B cell (primary cell): ENCODE measurements around the gene TOM1L2. TPM values are rescaled to one million over a fixed set of nuclear protein-coding genes. Genes with fewer than 3 reads are reported as not detected.

ENCODE experiments used
- ATAC-seq: fragments of 200-7000 bp; cut with Tn5 transposase; one replicate; pipeline ENCODE4 v1.10.0; 2021; ENCODE audit warnings: low read depth, mild to moderate bottlenecking, moderate number of reproducible peaks, moderate library complexity
- CTCF ChIA-PET: fragments of 350-600 bp; sonication (Branson Sonifier 250); formaldehyde crosslinking; loops from one replicate; lab custom pipeline; 2021; ENCODE audit warnings: antibody characterized with exemption, inconsistent platforms; lab: Charles Lee
- POLR2A ChIA-PET: fragments of 350-600 bp; sonication (Branson Sonifier 250); formaldehyde crosslinking; loops from one replicate; lab custom pipeline; 2021; ENCODE audit warnings: antibody characterized with exemption; lab: Charles Lee
- DNase-seq: peaks from one replicate; pipeline ENCODE4 v3.0.0; 2013
- H2AFZ ChIP-seq: 2 replicates; pipeline ENCODE4 v1.6.1; 2012; ENCODE audit warnings: mild to moderate bottlenecking, low read depth, low read length; ENCODE audit not compliant: insufficient read depth, poor library complexity, severe bottlenecking
- H3K27ac ChIP-seq, 2 donors: 1 replicate in 1 of 2; 2 replicates in 1 of 2; pipeline ENCODE4 v1.5.1; 2012 to 2013; ENCODE audit warnings: low read length in 2 of 2, mild to moderate bottlenecking in 2 of 2, moderate library complexity in 1 of 2
- H3K27me3 ChIP-seq, 4 experiments: fragments of 200-600 bp in 1 of 4; sonication (generic) in 1 of 4; replicated peaks in 1 of 4; 1 replicate in 2 of 4; 2 replicates in 2 of 4; pipeline versions ENCODE4 v1.6.1 to v1.7.0; 2013 to 2016; ENCODE audit warnings: low read length in 3 of 4, mild to moderate bottlenecking in 2 of 4, mixed read lengths in 1 of 4, moderate library complexity in 1 of 4; ENCODE audit not compliant: insufficient read depth in 4 of 4, control insufficient read depth in 3 of 4; ENCODE audit errors: control extremely low read depth in 1 of 4
- H3K36me3 ChIP-seq, 2 experiments: replicated peaks in 1 of 2; 1 replicate in 1 of 2; 2 replicates in 1 of 2; pipeline versions ENCODE4 v1.6.1 to v1.7.1; 2013; ENCODE audit warnings: low read length in 1 of 2; ENCODE audit not compliant: insufficient read depth in 2 of 2, control insufficient read depth in 1 of 2; ENCODE audit errors: control extremely low read depth in 1 of 2, extremely low read depth in 1 of 2
- H3K4me1 ChIP-seq, 2 donors: fragments of 200-600 bp in 1 of 2; sonication (generic) in 1 of 2; 1 replicate in 1 of 2; 2 replicates in 1 of 2; pipeline versions ENCODE4 v1.5.1 to v1.6.1; 2013 to 2017; ENCODE audit warnings: low read length in 2 of 2; ENCODE audit not compliant: control insufficient read depth in 2 of 2, insufficient read depth in 2 of 2
- H3K4me2 ChIP-seq: replicated peaks from 2 replicates; pipeline ENCODE3; 2012; ENCODE audit warnings: mild to moderate bottlenecking, low read depth, low read length; ENCODE audit not compliant: poor library complexity, severe bottlenecking
- H3K4me3 ChIP-seq, 5 experiments: fragments of 200-600 bp in 1 of 5; sonication (generic) in 1 of 5; 1 replicate in 3 of 5; 2 replicates in 2 of 5; pipeline versions ENCODE4 v1.5.1 to v1.7.0; 2011 to 2016; ENCODE audit warnings: low read length in 4 of 5, mild to moderate bottlenecking in 4 of 5, low read depth in 2 of 5, control low read depth in 1 of 5, moderate library complexity in 1 of 5; ENCODE audit not compliant: insufficient read depth in 1 of 5; ENCODE audit errors: control extremely low read depth in 1 of 5, extremely low read depth in 1 of 5
- H3K79me2 ChIP-seq: fragments of 200-600 bp; sonication (generic); one replicate; pipeline ENCODE4 v1.6.0; 2016; ENCODE audit warnings: low read length; ENCODE audit not compliant: control insufficient read depth, insufficient read depth
- H3K9ac ChIP-seq: fragments of 200-600 bp; sonication (generic); 2 replicates; pipeline ENCODE4 v1.6.1; 2017; ENCODE audit warnings: mild to moderate bottlenecking, low read length, moderate library complexity
- H3K9me3 ChIP-seq, 3 donors: one replicate each; pipeline versions ENCODE4 v1.6.1 to v1.7.1; 2013; ENCODE audit warnings: low read length in 2 of 3; ENCODE audit not compliant: control insufficient read depth in 2 of 3, insufficient read depth in 1 of 3; ENCODE audit errors: control extremely low read depth in 1 of 3
- H4K20me1 ChIP-seq: 2 replicates; pipeline ENCODE4 v1.6.0; 2012; ENCODE audit warnings: mild to moderate bottlenecking, low read length; ENCODE audit not compliant: insufficient read depth, control insufficient read depth, poor library complexity, severe bottlenecking
- H3K27ac Mint-ChIP-seq: one replicate; pipeline ENCODE4 v1.8.0; 2021; ENCODE audit warnings: mixed read lengths
- H3K27me3 Mint-ChIP-seq: one replicate; pipeline ENCODE4 v1.8.0; 2021; ENCODE audit warnings: mixed read lengths
- H3K4me1 Mint-ChIP-seq: one replicate; pipeline ENCODE4 v1.8.0; 2021; ENCODE audit warnings: mixed read lengths
- H3K4me3 Mint-ChIP-seq: one replicate; pipeline ENCODE4 v1.8.0; 2021; ENCODE audit warnings: mixed read lengths
- H3K9me3 Mint-ChIP-seq: one replicate; pipeline ENCODE4 v1.8.0; 2022; ENCODE audit warnings: mixed read lengths; ENCODE audit not compliant: insufficient read depth
- EZH2 ChIP-seq: IDR thresholded peaks from 2 replicates; pipeline ENCODE4 v1.6.1; 2012; ENCODE audit warnings: borderline replicate concordance, low read depth, mild to moderate bottlenecking, moderate library complexity, low read length; ENCODE audit not compliant: insufficient read depth, poor library complexity, severe bottlenecking
- WGBS: methylation state at CpG from one replicate; pipeline ENCODE4 v1.1.5; 2013; ENCODE audit warnings: missing lambda C conversion rate; ENCODE audit not compliant: insufficient coverage; 5-methylcytosine and 5-hydroxymethylcytosine counted together
- intact Hi-C: fragments of 100-400 bp; cut with micrococcal nuclease; formaldehyde crosslinking; loops from one replicate; pipeline ENCODE4 v1.10.0; 2022
- polyA plus RNA-seq: library from polyadenylated mRNA; depleted of rRNA; stranded (reverse); fragments of >200 nt; gene quantifications from 2 replicates; pipeline ENCODE4 v1.2.3, GENCODE V29; 2012
- total RNA-seq, 2 donors: library from RNA; stranded (reverse); fragments of 120-200 nt in 1 of 2; gene quantifications; 1 replicate in 1 of 2; 2 replicates in 1 of 2; pipeline versions ENCODE4 v1.2.3 to v1.2.4, GENCODE V29; 2013 to 2022
- TF ChIP-seq, protein P1 (sequence below): fragments of 200-600 bp; IDR thresholded peaks from one replicate; pipeline ENCODE4 v1.8.0; 2022; ENCODE audit warnings: antibody characterized with exemption, mild to moderate bottlenecking

TOM1L2 gene
- total and polyA plus RNA-seq, 2 donors (not counting 1 experiment from before 2014, with no cell fraction given) = 25.1 to 29.7 TPM

DNA sequence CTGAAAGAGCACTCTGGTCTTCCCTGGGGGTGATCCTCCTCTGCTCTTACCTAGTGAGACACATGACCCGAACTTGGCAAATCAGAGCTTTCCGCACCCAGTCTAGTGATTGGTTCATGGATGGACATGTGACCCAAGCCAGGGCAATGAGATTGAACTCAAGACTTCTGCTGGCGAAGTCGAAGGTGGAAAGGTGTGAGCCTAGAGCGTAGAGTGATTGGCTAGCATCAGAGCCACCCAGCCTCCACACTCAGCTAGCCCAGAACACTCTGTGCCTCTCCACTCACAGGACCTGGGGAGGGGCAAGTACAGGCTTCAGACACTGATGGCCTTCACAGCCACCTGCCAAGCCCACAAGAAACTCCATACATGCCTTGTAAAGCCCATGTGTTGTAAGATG is 49.2 kb upstream of the TOM1L2 start:
- no peaks in the 10 kb centered on the region for H3K4me1 Mint-ChIP-seq

DNA sequence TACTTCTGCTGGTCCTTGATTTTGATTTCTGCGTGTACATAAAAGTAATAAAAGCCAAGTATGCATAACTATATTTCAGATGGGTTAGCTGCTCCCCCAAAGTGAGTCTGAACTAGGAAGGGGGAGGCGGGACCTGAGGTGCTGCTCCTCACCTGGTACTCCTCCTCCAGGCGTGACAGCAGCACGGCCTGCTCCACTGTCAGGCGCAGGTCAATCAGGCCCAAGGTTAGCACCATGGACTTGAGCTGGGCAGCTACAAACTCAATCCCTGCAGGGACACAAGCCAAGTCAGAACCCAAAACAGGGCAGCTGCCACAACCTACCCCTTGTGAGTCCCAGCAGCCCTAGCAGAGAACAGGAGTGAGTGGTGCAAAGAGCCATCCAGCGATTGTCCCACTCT is 48.8 kb upstream of the TOM1L2 start:
- peaks cover 0 to 64% of the 10 kb centered on the region in 2 experiments for H3K36me3 ChIP-seq
- peaks cover 11% of the 10 kb centered on the region for H3K79me2 ChIP-seq
- DNase-seq (no peak), ATAC-seq (no peak)
- no peaks in the 10 kb centered on the region for H3K4me1 Mint-ChIP-seq
- H3K27ac ChIP-seq = no peak overlapping the region
- ChIA-PET CTCF (no interaction called here), POLR2A (no interaction called here)
- no peak overlapping the region for H3K27ac Mint-ChIP-seq
- no peak overlapping the region for H2AFZ ChIP-seq
- no peak overlapping the region for H3K4me3 ChIP-seq
- no peaks in the 10 kb centered on the region for H4K20me1 ChIP-seq
- WGBS = 100% methylated on average over 5 of the region's 6 CpGs
- H3K9me3 ChIP-seq = no peaks in the 10 kb centered on the region
- no peaks in the 10 kb centered on the region for H3K4me1 ChIP-seq
- no peaks in the 10 kb centered on the region for H3K9me3 Mint-ChIP-seq
- no peaks in the 10 kb centered on the region for H3K27me3 ChIP-seq
- H3K9ac ChIP-seq = no peak overlapping the region
- intact Hi-C loops = no loop called here
- TF ChIP-seq EZH2 = no peak
- TF ChIP-seq, protein P1, sequence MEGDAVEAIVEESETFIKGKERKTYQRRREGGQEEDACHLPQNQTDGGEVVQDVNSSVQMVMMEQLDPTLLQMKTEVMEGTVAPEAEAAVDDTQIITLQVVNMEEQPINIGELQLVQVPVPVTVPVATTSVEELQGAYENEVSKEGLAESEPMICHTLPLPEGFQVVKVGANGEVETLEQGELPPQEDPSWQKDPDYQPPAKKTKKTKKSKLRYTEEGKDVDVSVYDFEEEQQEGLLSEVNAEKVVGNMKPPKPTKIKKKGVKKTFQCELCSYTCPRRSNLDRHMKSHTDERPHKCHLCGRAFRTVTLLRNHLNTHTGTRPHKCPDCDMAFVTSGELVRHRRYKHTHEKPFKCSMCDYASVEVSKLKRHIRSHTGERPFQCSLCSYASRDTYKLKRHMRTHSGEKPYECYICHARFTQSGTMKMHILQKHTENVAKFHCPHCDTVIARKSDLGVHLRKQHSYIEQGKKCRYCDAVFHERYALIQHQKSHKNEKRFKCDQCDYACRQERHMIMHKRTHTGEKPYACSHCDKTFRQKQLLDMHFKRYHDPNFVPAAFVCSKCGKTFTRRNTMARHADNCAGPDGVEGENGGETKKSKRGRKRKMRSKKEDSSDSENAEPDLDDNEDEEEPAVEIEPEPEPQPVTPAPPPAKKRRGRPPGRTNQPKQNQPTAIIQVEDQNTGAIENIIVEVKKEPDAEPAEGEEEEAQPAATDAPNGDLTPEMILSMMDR = no peak
- no peak overlapping the region for H3K4me3 Mint-ChIP-seq
- no peaks in the 10 kb centered on the region for H3K27me3 Mint-ChIP-seq
- H3K4me2 ChIP-seq = no peak overlapping the region

More for the DNA sequence above, 49.2 kb upstream of the TOM1L2 start:
- Mint-ChIP-seq H3K27ac (no peak overlapping the region), H3K9me3 (no peaks in the 10 kb centered on the region), H3K4me3 (no peak overlapping the region), H3K27me3 (no peaks in the 10 kb centered on the region)
- CTCF ChIA-PET = no interaction called here
- WGBS = 93% methylated on average over 4 of the region's 5 CpGs
- no peak for DNase-seq
- TF ChIP-seq EZH2 = no peak
- TF ChIP-seq, protein P1 = no peak
- Histone ChIP-seq H3K27me3 (no peaks in the 10 kb centered on the region), H3K27ac (no peak overlapping the region), H3K9ac (no peak overlapping the region), H3K9me3 (no peaks in the 10 kb centered on the region), H3K4me2 (no peak overlapping the region), H3K79me2 (peaks cover 11% of the 10 kb centered on the region), H3K36me3 (peaks cover 0 to 67% of the 10 kb centered on the region in 2 experiments), H3K4me1 (no peaks in the 10 kb centered on the region), H4K20me1 (peaks cover 4% of the 10 kb centered on the region), H3K4me3 (no peak overlapping the region), H2AFZ (no peak overlapping the region)
- intact Hi-C loops = no loop called here
- ATAC-seq = no peak
- POLR2A ChIA-PET = no interaction called here
